Keratinocyte (primary cell): ENCODE data around the gene HOXB8. TPM values are rescaled to one million over a fixed set of nuclear protein-coding genes. Genes with fewer than 3 reads are reported as not detected.

ENCODE experiments used
- DNase-seq: peaks from one replicate; pipeline ENCODE4 v3.0.0-alpha.2; 2011; ENCODE audit warnings: low read depth, missing footprints, low spot score
- FAIRE-seq: peaks from 2 replicates; lab custom pipeline; 2011; peaks lifted over from hg19 to GRCh38; lab: Jason Lieb, UNC
- H2AFZ ChIP-seq: 2 replicates; pipeline ENCODE4 v1.6.0; 2012; ENCODE audit warnings: low read length, control low read depth, inconsistent platforms; ENCODE audit not compliant: control insufficient read depth
- H3K27ac ChIP-seq: 2 replicates; pipeline ENCODE4 v1.5.1; 2011; ENCODE audit warnings: low read length; ENCODE audit not compliant: control insufficient read depth, insufficient read depth
- H3K27me3 ChIP-seq: 3 replicates; pipeline ENCODE4 v1.6.0; 2011; ENCODE audit warnings: low read length; ENCODE audit not compliant: control insufficient read depth, insufficient read depth; ENCODE audit errors: extremely low read depth
- H3K36me3 ChIP-seq, 2 experiments: 2 replicates in 1 of 2; 3 replicates in 1 of 2; pipeline ENCODE4 v1.5.1; 2011; ENCODE audit warnings: low read length in 2 of 2, mild to moderate bottlenecking in 1 of 2; ENCODE audit not compliant: control insufficient read depth in 2 of 2, insufficient read depth in 2 of 2; ENCODE audit errors: extremely low read depth in 1 of 2
- H3K4me1 ChIP-seq: 3 replicates; pipeline ENCODE4 v1.5.1; 2011; ENCODE audit warnings: low read length; ENCODE audit not compliant: control insufficient read depth, insufficient read depth; ENCODE audit errors: extremely low read depth
- H3K4me2 ChIP-seq: 3 replicates; pipeline ENCODE4 v1.6.0; 2011; ENCODE audit warnings: low read depth, low read length; ENCODE audit not compliant: control insufficient read depth, insufficient read depth; ENCODE audit errors: extremely low read depth
- H3K4me3 ChIP-seq, 3 experiments: fragments of 200-600 bp in 1 of 3; sonication (generic) in 1 of 3; 2 replicates in 2 of 3; 3 replicates in 1 of 3; pipeline ENCODE4 v1.5.1; 2011 to 2016; ENCODE audit warnings: low read length in 3 of 3, mild to moderate bottlenecking in 3 of 3, control low read depth in 2 of 3, inconsistent platforms in 1 of 3, low read depth in 1 of 3, mixed read lengths in 1 of 3, mixed run types in 1 of 3, moderate library complexity in 1 of 3; ENCODE audit not compliant: control insufficient read depth in 2 of 3, insufficient read depth in 2 of 3; ENCODE audit errors: extremely low read depth in 1 of 3
- H3K79me2 ChIP-seq: 2 replicates; pipeline ENCODE4 v1.6.0; 2012; ENCODE audit warnings: low read length; ENCODE audit not compliant: control insufficient read depth, insufficient read depth
- H3K9ac ChIP-seq: 3 replicates; pipeline ENCODE4 v1.6.0; 2011; ENCODE audit warnings: low read length; ENCODE audit not compliant: control insufficient read depth, insufficient read depth; ENCODE audit errors: extremely low read depth
- H3K9me1 ChIP-seq: 3 replicates; pipeline ENCODE4 v1.6.0; 2011; ENCODE audit warnings: low read length; ENCODE audit not compliant: control insufficient read depth, insufficient read depth; ENCODE audit errors: extremely low read depth
- H3K9me3 ChIP-seq: 2 replicates; pipeline ENCODE4 v1.5.1; 2012; ENCODE audit warnings: low read depth, low read length; ENCODE audit not compliant: control insufficient read depth
- H4K20me1 ChIP-seq: 3 replicates; pipeline ENCODE4 v1.6.0; 2011; ENCODE audit warnings: low read length; ENCODE audit not compliant: control insufficient read depth, insufficient read depth; ENCODE audit errors: extremely low read depth
- EZH2 ChIP-seq: IDR thresholded peaks from one replicate; pipeline ENCODE4 v1.6.1; 2012; ENCODE audit warnings: inconsistent platforms, mild to moderate bottlenecking, low read length, moderate library complexity
- dilution Hi-C: fragments of 300-500 bp; cut with MboI; formaldehyde crosslinking; loops from one replicate; pipeline ENCODE4 v1.7.0; 2020; ENCODE audit warnings: low sequenced_read_pairs; ENCODE audit not compliant: extremely low pct_ligation_motif_present
- polyA plus RNA-seq, 5 experiments: library from polyadenylated mRNA; depleted of rRNA in 3 of 5; stranded (reverse) in 3 of 5; stranded (forward) in 1 of 5; unstranded in 1 of 5; fragments of >200 nt; gene quantifications; 1 replicate in 1 of 5; 2 replicates in 3 of 5; 3 replicates in 1 of 5; pipeline versions ENCODE4 v1.2.1 to v1.2.3, GENCODE V29; 2011 to 2012; ENCODE audit warnings: missing spikeins in 2 of 5, low read depth in 1 of 5, low replicate concordance in 1 of 5
- TF ChIP-seq, protein P1 (sequence below), 3 experiments: IDR thresholded peaks in 1 of 3; conservative IDR thresholded peaks in 1 of 3; optimal IDR thresholded peaks in 1 of 3; 2 replicates in 2 of 3; 3 replicates in 1 of 3; pipeline versions ENCODE3 to v1.5.1; 2011; ENCODE audit warnings: low read length in 3 of 3, mild to moderate bottlenecking in 3 of 3, moderate library complexity in 2 of 3, control low read depth in 1 of 3, inconsistent platforms in 1 of 3; ENCODE audit not compliant: insufficient read depth in 2 of 3; ENCODE audit errors: extremely low read depth in 1 of 3

The HOXB8 gene
- polyA plus RNA-seq, 1 donor (not counting 4 experiments of a cell fraction or from before 2014, with no cell fraction given): not detected

DNA sequence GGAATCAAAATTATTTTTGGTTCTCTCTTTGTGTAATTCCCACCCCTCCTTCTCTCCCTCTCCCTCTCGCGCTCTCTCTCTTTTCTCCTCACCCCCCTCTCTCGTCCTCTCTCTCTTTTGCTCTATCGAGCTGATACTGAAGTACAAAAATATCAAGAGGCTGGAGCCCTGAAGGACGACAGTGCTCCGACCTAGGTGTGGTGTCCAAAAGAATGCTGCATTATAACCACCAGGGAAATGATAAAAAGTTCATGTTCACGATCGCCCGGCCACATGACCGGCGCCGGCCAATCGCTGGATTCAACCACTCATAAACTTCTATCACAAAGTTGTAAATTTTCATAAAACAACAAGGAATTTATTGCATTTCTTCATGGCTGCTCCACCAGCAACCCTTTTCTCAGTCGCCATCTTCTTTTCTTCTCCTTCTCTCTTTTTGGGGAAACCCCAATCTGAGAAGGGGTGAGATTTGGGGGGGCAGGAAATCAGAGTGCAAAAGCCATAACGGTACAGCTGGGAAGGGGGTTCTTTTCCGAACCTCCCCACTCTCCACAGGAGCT lies 10.2 kb downstream of the HOXB8 start, which contains the start of gene HOXB6:
Gene HOXB6 (minus strand): TSS at position 217 of the 560 bp plus-strand sequence. CDS start 6,836 bp downstream, outside the sequence.
- Histone ChIP-seq H3K79me2 (no peaks in the 10 kb centered on the region), H3K36me3 (no peaks in the 10 kb centered on the region), H3K4me2 (peak within 1 kb of the TSS; percentile 50), H3K9me1 (no peaks in the 10 kb centered on the region), H3K4me3 (peak within 1 kb of the TSS; percentile 16 to 56 (median 35)), H3K27me3 (peaks cover 97% of the 10 kb centered on the region), H3K9me3 (no peaks in the 10 kb centered on the region), H3K9ac (no peak within 1 kb of the TSS), H3K27ac (no peak within 1 kb of the TSS), H2AFZ (peak within 1 kb of the TSS; percentile 25), H4K20me1 (no peaks in the 10 kb centered on the region), H3K4me1 (peaks cover 7% of the 10 kb centered on the region)
- FAIRE-seq (no peak), DNase-seq (no peak)
- TF ChIP-seq EZH2: peak; percentile 13
- TF ChIP-seq, protein P1, sequence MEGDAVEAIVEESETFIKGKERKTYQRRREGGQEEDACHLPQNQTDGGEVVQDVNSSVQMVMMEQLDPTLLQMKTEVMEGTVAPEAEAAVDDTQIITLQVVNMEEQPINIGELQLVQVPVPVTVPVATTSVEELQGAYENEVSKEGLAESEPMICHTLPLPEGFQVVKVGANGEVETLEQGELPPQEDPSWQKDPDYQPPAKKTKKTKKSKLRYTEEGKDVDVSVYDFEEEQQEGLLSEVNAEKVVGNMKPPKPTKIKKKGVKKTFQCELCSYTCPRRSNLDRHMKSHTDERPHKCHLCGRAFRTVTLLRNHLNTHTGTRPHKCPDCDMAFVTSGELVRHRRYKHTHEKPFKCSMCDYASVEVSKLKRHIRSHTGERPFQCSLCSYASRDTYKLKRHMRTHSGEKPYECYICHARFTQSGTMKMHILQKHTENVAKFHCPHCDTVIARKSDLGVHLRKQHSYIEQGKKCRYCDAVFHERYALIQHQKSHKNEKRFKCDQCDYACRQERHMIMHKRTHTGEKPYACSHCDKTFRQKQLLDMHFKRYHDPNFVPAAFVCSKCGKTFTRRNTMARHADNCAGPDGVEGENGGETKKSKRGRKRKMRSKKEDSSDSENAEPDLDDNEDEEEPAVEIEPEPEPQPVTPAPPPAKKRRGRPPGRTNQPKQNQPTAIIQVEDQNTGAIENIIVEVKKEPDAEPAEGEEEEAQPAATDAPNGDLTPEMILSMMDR (optimal IDR thresholded peaks at IDR 0.05 in 1 of 3, IDR thresholded peaks at IDR 0.05 in 1 of 3, conservative IDR thresholded peaks at IDR 0.05 in 1 of 3; ENCODE audit: extremely low read depth in 1 of 3, insufficient read depth in 2 of 3, low read length in 3 of 3): no peak
- dilution Hi-C loops: no loop called here

DNA sequence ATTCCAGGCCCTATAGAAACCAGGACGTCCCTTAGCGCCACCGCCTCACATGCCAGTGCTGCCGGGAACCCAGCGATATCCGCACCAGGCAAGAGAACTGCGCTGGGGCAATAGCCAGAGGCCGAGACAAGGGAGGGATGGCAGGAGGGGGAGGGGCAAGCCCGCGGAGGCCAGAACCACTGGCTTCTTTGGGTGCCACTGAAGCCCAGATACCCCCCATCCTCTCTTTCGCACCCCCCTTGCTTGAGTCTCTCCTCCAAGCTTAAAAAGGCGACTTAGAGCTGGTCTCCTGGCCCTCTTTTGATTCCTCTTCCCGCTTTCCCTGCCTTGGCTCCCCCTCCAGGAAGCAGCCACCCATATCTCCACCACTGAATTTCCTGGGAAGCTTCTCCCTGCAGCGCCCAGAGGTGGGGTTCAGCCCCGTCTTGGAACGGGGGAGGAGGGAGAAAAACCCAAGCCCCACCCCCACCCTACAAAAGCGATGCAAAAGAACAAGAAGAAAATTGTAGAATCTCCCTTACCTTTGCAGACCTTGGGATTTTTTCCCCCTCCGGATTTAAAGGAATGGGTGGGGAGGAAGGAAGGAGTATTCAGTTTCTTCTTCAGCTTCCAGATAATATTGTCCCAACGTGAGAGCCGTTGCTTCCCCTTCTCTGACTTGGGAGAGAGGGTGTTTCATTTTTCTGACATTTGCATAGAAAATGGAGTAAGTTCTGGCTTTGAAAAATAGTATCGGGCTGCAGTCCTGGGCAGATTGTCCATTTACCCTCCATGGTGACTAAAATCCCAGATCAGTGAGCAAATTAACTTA lies 10.9 kb downstream of the HOXB8 start:
- Histone ChIP-seq H3K27me3 (peaks cover 97% of the 10 kb centered on the region), H3K79me2 (no peaks in the 10 kb centered on the region), H3K4me1 (peaks cover 7% of the 10 kb centered on the region), H3K4me2 (peak overlapping the region; percentile 50), H2AFZ (peak overlapping the region; percentile 25), H4K20me1 (no peaks in the 10 kb centered on the region), H3K4me3 (peak overlapping the region in 2 of 3 experiments; percentile 35 to 56), H3K9me1 (no peaks in the 10 kb centered on the region), H3K36me3 (no peaks in the 10 kb centered on the region), H3K9me3 (no peaks in the 10 kb centered on the region), H3K27ac (no peak overlapping the region), H3K9ac (no peak overlapping the region)
- FAIRE-seq (no peak), DNase-seq (no peak)
- dilution Hi-C loops: no loop called here
- TF ChIP-seq EZH2: peak; percentile 53
- TF ChIP-seq, protein P1 (optimal IDR thresholded peaks at IDR 0.05 in 1 of 3, IDR thresholded peaks at IDR 0.05 in 1 of 3, conservative IDR thresholded peaks at IDR 0.05 in 1 of 3; ENCODE audit: extremely low read depth in 1 of 3, insufficient read depth in 2 of 3, low read length in 3 of 3): no peak
